COLO668 (cell line): Measurements from ENCODE around the gene SLC15A1.
A peak's percentile ranks its signal among the peaks of the same experiment; 100 is the strongest.

ENCODE experiments used
- DNase-seq: peaks from one replicate; lab custom pipeline; 2025; ENCODE audit not compliant: unreplicated experiment; lab: John Stamatoyannopoulos, UW

SLC15A1 gene

GRCh38 chr13:98781905-98782304 lies 29.4 kb upstream of the SLC15A1 start:
- no peak for DNase-seq

GRCh38 chr13:98781470-98781869 lies 29.0 kb upstream of the SLC15A1 start:
- DNase-seq = no peak

GRCh38 chr13:98781045-98781444 lies 28.6 kb upstream of the SLC15A1 start:
- no peak for DNase-seq

- DNase-seq = no peak
Measured at GRCh38 chr13:98780451-98780850, 28.0 kb upstream of the SLC15A1 start.

- DNase-seq = no peak
Measured at GRCh38 chr13:98779695-98780094, 27.2 kb upstream of the SLC15A1 start.

- DNase-seq = no peak
Measured at GRCh38 chr13:98778749-98779148, 26.3 kb upstream of the SLC15A1 start.

GRCh38 chr13:98776644-98777043 lies 24.2 kb upstream of the SLC15A1 start:
- no peak for DNase-seq

GRCh38 chr13:98775844-98776598 lies 23.5 kb upstream of the SLC15A1 start:
- no peak for DNase-seq

- no peak for DNase-seq
Measured at GRCh38 chr13:98775386-98775785, 22.9 kb upstream of the SLC15A1 start.

GRCh38 chr13:98774776-98775175 lies 22.3 kb upstream of the SLC15A1 start:
- DNase-seq = no peak

GRCh38 chr13:98773921-98774320 lies 21.4 kb upstream of the SLC15A1 start:
- DNase-seq = no peak

- DNase-seq = no peak
Measured at GRCh38 chr13:98772794-98773452, 20.5 kb upstream of the SLC15A1 start.

- peak; percentile 87 for DNase-seq
Measured at GRCh38 chr13:98771838-98772611, 19.6 kb upstream of the SLC15A1 start.

GRCh38 chr13:98769736-98770135 lies 17.3 kb upstream of the SLC15A1 start:
- no peak for DNase-seq

- DNase-seq = no peak
Measured at GRCh38 chr13:98768522-98768921, 16.1 kb upstream of the SLC15A1 start.

GRCh38 chr13:98766697-98767096 lies 14.2 kb upstream of the SLC15A1 start:
- DNase-seq = no peak

- peak; percentile 64 for DNase-seq
Measured at GRCh38 chr13:98765996-98766519, 13.6 kb upstream of the SLC15A1 start.

- DNase-seq = no peak
Measured at GRCh38 chr13:98761986-98762616, 9.6 kb upstream of the SLC15A1 start.

GRCh38 chr13:98761126-98761985 lies 8.9 kb upstream of the SLC15A1 start:
- DNase-seq = no peak

- DNase-seq = no peak
Measured at GRCh38 chr13:98755729-98756128, 3.3 kb upstream of the SLC15A1 start.
